GM18502 (cell line): Measurements from ENCODE around the gene PRAMEF13.
"Not testable (repeated sequence)": the region's sequence is repeated elsewhere in the genome, so short reads cannot be mapped to it uniquely, and the experiment has no call there.

Source experiments
- ATAC-seq: cut with Tn5 transposase; IDR thresholded peaks from one replicate; pipeline ENCODE4 v1.9.1; 2021; ENCODE audit warnings: mild to moderate bottlenecking; ENCODE audit not compliant: unreplicated experiment, poor library complexity

The PRAMEF13 gene

DNA sequence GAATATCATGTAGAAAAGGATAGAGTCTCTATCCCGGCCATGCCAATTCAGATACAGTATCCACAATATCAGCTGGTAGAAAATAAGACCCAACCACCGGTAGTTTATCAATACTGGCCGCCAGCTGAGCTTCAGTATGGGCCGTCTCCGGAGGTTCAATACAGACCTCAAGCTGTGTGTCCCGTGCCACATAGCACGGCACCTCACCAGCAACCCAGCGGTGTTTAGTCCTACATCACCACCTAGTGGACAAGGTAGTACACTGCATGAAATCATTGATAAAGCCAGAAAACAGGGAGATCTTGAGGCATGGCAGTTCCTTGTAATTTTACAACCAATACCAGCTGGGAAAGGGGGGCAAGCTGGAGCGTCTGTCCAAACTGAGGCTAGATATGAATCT, 7.5 kb upstream of the PRAMEF13 start:
- ATAC-seq = not testable (repeated sequence)

GRCh38 chr1:13171548-13171947, 29.7 kb downstream of the PRAMEF13 start, which contains the start of gene PRAMEF9:
PRAMEF9 (plus strand) TSS chr1:13171848; CDS start chr1:13175281, 3,433 bp downstream.
- ATAC-seq = not testable (repeated sequence)

DNA sequence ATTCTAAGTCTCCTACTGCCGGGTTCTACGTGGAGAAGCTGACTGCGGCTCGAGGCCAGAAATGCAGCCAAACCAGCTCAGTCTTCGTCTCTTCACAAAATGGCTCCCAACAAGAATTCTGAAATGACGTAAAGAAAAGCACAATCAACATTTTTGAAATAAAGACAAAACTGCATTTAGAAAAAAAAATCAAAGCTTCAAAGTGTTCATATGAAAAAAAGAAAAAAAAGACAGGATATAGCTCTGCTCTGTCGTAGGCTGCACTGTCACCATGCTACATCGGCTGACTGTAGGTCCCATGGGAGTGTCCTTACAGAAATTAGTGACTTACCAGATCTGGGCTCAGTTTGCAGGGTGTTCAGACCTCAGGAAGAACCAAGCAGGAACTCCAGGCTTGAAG, 35.7 kb downstream of the PRAMEF13 start, which contains the start of gene HNRNPCL4:
TSS of gene HNRNPCL4 (minus strand) at position 101 of the 400 bp plus-strand sequence. CDS start 164 bp downstream, outside the sequence.
- ATAC-seq = not testable (repeated sequence)

- ATAC-seq = not testable (repeated sequence)
Observed at GRCh38 chr1:13155909-13156308, 45.3 kb downstream of the PRAMEF13 start, which contains the start of gene PRAMEF26. PRAMEF26 (minus strand) TSS chr1:13156009; CDS start chr1:13153095, 2,914 bp downstream.
